ENCODE results near the gene OR2H1. TPM values are rescaled to one million over a fixed set of nuclear protein-coding genes. Genes with fewer than 3 reads are reported as not detected.
"Not testable (repeated sequence)": the region's sequence is repeated elsewhere in the genome, so short reads cannot be mapped to it uniquely, and the experiment has no call there.

The OR2H1 gene
- not detected in 2 replicates for total RNA-seq

DNA sequence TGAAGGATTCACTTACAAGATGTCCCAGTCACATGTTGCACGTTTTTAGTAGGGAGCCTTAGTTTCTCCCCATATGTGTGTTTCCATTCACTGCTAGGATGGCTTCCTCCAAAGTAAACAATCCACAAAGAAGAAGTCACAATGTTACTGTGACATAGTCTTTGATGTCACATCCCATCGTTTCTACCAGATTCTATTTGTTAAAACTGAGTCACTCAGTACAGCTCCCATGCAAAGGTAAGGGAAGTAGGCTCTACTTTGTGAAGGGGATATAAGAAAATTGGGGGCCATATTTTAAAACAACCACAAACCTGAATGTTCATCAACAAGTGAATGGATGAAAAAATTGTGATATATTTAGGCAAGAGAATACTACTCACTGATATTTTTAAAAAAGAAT lies at the start of gene OR2H1, which contains the start of gene OR11A1:
Gene OR2H1 (plus strand): TSS at position 185 of the 400 bp plus-strand sequence. CDS start 4,615 bp downstream, outside the sequence.
Gene OR11A1 (minus strand): TSS at position 101 of the 400 bp plus-strand sequence. CDS start 29,430 bp downstream, outside the sequence.
- Mint-ChIP-seq H3K27ac (no peak within 1 kb of the TSS), H3K27me3 (peaks cover 17% of the 10 kb centered on the region), H3K4me1 (no peaks in the 10 kb centered on the region), H3K36me3 (ENCODE audit: low read depth) (no peaks in the 10 kb centered on the region), H3K4me3 (no peak within 1 kb of the TSS), H3K9me3 (no peaks in the 10 kb centered on the region)
- no peak for DNase-seq
- intact Hi-C loops (cut with micrococcal nuclease) = no loop called here

GRCh38 chr6:29414588-29414987 lies 42.4 kb upstream of the OR2H1 start, which contains the start of gene OR12D1:
Gene OR12D1, plus strand, starts transcription at chr6:29414928.
- Mint-ChIP-seq H3K36me3 (ENCODE audit: low read depth) (no peaks in the 10 kb centered on the region), H3K27ac (no peak within 1 kb of the TSS), H3K4me1 (no peaks in the 10 kb centered on the region), H3K27me3 (peaks cover 24% of the 10 kb centered on the region), H3K9me3 (peaks cover 8% of the 10 kb centered on the region), H3K4me3 (no peak within 1 kb of the TSS)
- intact Hi-C loops (cut with micrococcal nuclease) = no loop called here
- DNase-seq = no peak

DNA sequence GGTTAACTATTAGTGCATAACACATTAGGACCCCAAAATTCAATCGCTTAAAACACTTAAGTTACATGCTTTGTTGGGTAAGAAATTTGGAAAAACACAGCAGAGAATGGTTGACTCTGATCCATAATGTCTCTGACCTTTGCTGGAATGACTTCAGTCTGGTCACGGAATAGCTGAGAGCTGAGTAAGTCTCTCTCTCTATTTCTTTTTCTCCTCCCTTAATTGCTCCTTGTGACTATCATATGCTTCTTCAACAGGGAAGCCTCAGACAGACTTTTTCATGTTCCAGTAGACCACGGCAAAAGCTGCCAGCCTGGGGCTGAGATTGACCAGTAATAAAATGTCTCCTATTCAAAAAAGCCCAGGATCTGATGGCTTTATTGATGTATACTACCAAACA lies 37.4 kb upstream of the OR2H1 start:
- DNase-seq = no peak
- Mint-ChIP-seq H3K4me1 (no peaks in the 10 kb centered on the region), H3K27ac (no peak overlapping the region), H3K4me3 (no peak overlapping the region), H3K27me3 (peaks cover 17% of the 10 kb centered on the region), H3K36me3 (ENCODE audit: low read depth) (no peaks in the 10 kb centered on the region), H3K9me3 (no peaks in the 10 kb centered on the region)
- intact Hi-C loops (cut with micrococcal nuclease) = no loop called here

- Mint-ChIP-seq H3K4me1 (no peaks in the 10 kb centered on the region), H3K27ac (no peak overlapping the region), H3K4me3 (no peak overlapping the region), H3K9me3 (no peaks in the 10 kb centered on the region), H3K27me3 (peaks cover 5% of the 10 kb centered on the region), H3K36me3 (ENCODE audit: low read depth) (no peaks in the 10 kb centered on the region)
- DNase-seq = no peak
- intact Hi-C loops (cut with micrococcal nuclease) = no loop called here
Measured at GRCh38 chr6:29424168-29424567, 32.8 kb upstream of the OR2H1 start.

GRCh38 chr6:29424575-29424974 lies 32.4 kb upstream of the OR2H1 start:
- H3K27me3 Mint-ChIP-seq = peaks cover 7% of the 10 kb centered on the region
- H3K4me1 Mint-ChIP-seq = no peaks in the 10 kb centered on the region
- no peak overlapping the region for H3K4me3 Mint-ChIP-seq
- no peak for DNase-seq
- intact Hi-C loops (cut with micrococcal nuclease) = no loop called here
- H3K36me3 Mint-ChIP-seq (ENCODE audit: low read depth) = no peaks in the 10 kb centered on the region
- H3K9me3 Mint-ChIP-seq = no peaks in the 10 kb centered on the region
- no peak overlapping the region for H3K27ac Mint-ChIP-seq

DNA sequence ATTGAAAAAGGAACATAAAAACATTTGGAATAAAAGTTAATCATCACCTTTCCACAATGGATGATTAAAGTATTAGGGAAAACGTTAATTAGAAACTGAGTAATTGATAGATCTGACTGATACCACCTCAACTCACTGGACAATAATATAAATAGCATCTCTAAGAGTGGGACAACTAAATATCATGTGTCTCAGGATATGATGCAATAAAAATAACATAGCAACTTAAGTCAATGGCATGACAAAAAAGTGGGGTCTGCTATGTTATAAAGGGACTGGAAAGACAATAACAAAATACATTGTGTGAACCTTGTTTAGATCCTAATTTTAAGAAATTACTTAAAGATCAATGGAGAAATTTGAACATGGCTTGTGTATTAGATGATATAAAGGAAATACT lies 31.9 kb upstream of the OR2H1 start:
- Mint-ChIP-seq H3K27me3 (peaks cover 4% of the 10 kb centered on the region), H3K4me1 (no peaks in the 10 kb centered on the region), H3K27ac (no peak overlapping the region), H3K9me3 (no peaks in the 10 kb centered on the region), H3K36me3 (ENCODE audit: low read depth) (no peaks in the 10 kb centered on the region), H3K4me3 (no peak overlapping the region)
- DNase-seq = no peak
- intact Hi-C loops (cut with micrococcal nuclease) = no loop called here

- intact Hi-C loops (cut with micrococcal nuclease) = no loop called here
- no peaks in the 10 kb centered on the region for H3K36me3 Mint-ChIP-seq (ENCODE audit: low read depth)
- H3K27ac Mint-ChIP-seq = no peak overlapping the region
- peaks cover 7% of the 10 kb centered on the region for H3K27me3 Mint-ChIP-seq
- no peaks in the 10 kb centered on the region for H3K4me1 Mint-ChIP-seq
- no peak for DNase-seq
- no peaks in the 10 kb centered on the region for H3K9me3 Mint-ChIP-seq
- no peak overlapping the region for H3K4me3 Mint-ChIP-seq
Measured at GRCh38 chr6:29426654-29427053, 30.3 kb upstream of the OR2H1 start.

DNA sequence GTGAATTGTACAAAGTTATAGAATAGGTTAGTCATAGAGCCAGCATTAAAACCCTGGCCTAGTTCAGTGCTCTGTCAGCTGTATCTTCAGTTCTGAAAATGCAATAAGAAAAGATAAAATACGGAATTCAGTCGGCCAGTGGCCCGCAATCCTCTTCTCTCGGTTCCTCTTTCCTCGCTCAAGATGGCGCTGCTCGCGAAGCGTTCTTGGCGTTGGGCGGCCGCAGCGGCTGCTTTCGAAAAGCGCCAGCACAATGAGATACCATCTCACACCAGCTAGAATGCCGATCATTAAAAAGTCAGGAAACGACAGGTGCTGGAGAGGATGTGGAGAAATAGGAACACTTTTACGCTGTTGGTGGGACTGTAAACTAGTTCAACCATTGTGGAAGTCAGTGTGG lies 20.2 kb upstream of the OR2H1 start:
- DNase-seq; H3K36me3 Mint-ChIP-seq (ENCODE audit: low read depth); H3K4me1 Mint-ChIP-seq; H3K27ac Mint-ChIP-seq; H3K4me3 Mint-ChIP-seq; H3K9me3 Mint-ChIP-seq; intact Hi-C loops (cut with micrococcal nuclease): not testable (repeated sequence)
- H3K27me3 Mint-ChIP-seq = peaks cover 21% of the 10 kb centered on the region

- peaks cover 2% of the 10 kb centered on the region for H3K9me3 Mint-ChIP-seq
- intact Hi-C loops (cut with micrococcal nuclease) = no loop called here
- H3K4me1 Mint-ChIP-seq = no peaks in the 10 kb centered on the region
- H3K36me3 Mint-ChIP-seq (ENCODE audit: low read depth) = no peaks in the 10 kb centered on the region
- no peak for DNase-seq
- no peak within 1 kb of the TSS for H3K4me3 Mint-ChIP-seq
- no peak within 1 kb of the TSS for H3K27ac Mint-ChIP-seq
- H3K27me3 Mint-ChIP-seq = peaks cover 10% of the 10 kb centered on the region
Measured at GRCh38 chr6:29439006-29439405, 17.9 kb upstream of the OR2H1 start, which contains the start of gene OR10C1. Gene OR10C1, plus strand, starts transcription at chr6:29439306. Its CDS starts 710 bp downstream, at chr6:29440016.

GRCh38 chr6:29442719-29443118 lies 14.2 kb upstream of the OR2H1 start:
- no peaks in the 10 kb centered on the region for H3K36me3 Mint-ChIP-seq (ENCODE audit: low read depth)
- H3K27me3 Mint-ChIP-seq = peaks cover 14% of the 10 kb centered on the region
- H3K4me1 Mint-ChIP-seq = no peaks in the 10 kb centered on the region
- no peak overlapping the region for H3K27ac Mint-ChIP-seq
- intact Hi-C loops (cut with micrococcal nuclease) = no loop called here
- no peaks in the 10 kb centered on the region for H3K9me3 Mint-ChIP-seq
- no peak for DNase-seq
- H3K4me3 Mint-ChIP-seq = no peak overlapping the region

DNA sequence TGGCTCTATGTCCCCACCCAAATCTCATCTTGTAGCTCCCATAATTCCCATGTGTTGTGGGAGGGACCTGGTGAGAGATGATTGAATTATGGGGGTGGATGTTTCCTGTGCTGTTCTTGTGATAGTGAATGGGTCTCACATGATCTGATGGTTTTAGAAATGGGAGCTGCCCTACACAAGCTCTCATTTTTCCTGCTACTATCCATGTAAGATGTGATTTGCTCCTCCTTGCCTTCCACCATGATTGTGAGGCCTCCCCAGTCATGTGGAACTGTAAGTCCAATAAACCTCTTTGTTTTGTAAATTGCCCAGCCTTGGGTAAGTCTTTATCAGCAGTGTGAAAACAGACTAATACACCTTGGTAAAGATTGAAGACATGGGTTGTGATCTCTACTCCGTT lies 12.9 kb upstream of the OR2H1 start:
- H3K4me3 Mint-ChIP-seq; H3K36me3 Mint-ChIP-seq (ENCODE audit: low read depth); H3K4me1 Mint-ChIP-seq; DNase-seq; H3K9me3 Mint-ChIP-seq; intact Hi-C loops (cut with micrococcal nuclease); H3K27ac Mint-ChIP-seq: not testable (repeated sequence)
- peaks cover 17% of the 10 kb centered on the region for H3K27me3 Mint-ChIP-seq

DNA sequence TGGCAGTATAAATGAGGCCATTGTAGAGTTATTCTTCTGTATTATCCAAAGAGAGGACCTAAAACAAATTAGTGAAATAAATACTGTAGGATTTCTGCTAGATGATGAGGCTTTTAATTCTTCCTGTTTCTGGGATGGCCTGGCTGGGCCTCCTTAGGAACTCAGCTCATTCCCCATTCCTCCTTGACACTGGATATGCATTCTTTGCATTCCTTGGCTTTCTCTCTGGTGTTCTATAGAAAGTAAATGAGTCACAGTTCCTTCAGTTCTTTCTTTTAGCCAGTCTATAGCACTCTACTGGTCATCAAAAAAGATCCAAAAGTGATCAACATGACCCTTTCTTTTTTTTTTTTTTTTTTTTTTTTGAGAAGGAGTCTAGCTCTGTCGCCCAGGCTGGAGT lies 9.3 kb upstream of the OR2H1 start:
- Mint-ChIP-seq H3K27ac (no peak overlapping the region), H3K36me3 (ENCODE audit: low read depth) (no peaks in the 10 kb centered on the region), H3K27me3 (peaks cover 12% of the 10 kb centered on the region), H3K4me3 (no peak overlapping the region), H3K9me3 (peaks cover 4% of the 10 kb centered on the region), H3K4me1 (no peaks in the 10 kb centered on the region)
- DNase-seq = no peak
- intact Hi-C loops (cut with micrococcal nuclease) = no loop called here

- H3K9me3 Mint-ChIP-seq = peaks cover 4% of the 10 kb centered on the region
- H3K27ac Mint-ChIP-seq = no peak overlapping the region
- H3K4me3 Mint-ChIP-seq = no peak overlapping the region
- peaks cover 9% of the 10 kb centered on the region for H3K27me3 Mint-ChIP-seq
- no peaks in the 10 kb centered on the region for H3K4me1 Mint-ChIP-seq
- intact Hi-C loops (cut with micrococcal nuclease) = no loop called here
- no peak for DNase-seq
- no peaks in the 10 kb centered on the region for H3K36me3 Mint-ChIP-seq (ENCODE audit: low read depth)
Measured at GRCh38 chr6:29451471-29452193, 5.3 kb upstream of the OR2H1 start.

DNA sequence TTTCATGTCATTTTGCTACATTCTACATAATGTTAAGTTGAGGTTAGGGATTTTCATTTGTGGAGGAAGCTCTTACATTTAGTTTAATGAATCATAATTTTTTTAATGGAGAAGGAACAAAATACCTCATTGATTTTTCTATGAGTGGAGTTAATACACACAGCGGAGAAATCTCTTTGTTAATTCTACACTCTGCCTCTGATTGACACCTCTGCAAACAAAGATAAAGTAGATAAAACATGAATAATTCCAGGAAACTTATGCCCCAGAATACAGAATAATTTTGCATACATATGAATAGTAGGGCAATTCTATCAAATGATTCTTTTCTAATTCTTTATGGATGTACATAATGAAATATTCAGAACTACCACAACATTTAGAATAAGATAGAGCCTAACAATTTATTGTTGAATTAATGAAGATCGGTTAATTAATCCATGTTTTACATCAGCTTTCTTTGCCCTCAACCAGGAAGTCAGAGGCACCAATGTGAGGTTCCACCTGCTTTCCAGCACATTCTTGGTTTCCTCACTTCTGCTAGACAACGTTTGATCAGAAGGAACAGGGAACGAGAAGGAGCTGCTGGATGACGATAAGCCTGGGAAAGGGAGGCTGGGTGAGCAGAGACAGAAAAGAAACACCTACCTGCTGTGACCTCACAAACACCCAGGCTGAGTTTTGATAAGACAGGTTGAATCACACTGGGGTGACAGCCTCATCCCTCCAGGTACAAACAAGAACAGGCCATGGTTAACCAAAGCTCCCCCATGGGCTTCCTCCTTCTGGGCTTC lies 4.3 kb downstream of the OR2H1 start:
- intact Hi-C loops (cut with micrococcal nuclease) = no loop called here
- Mint-ChIP-seq H3K9me3 (no peaks in the 10 kb centered on the region), H3K36me3 (ENCODE audit: low read depth) (no peaks in the 10 kb centered on the region), H3K27me3 (peaks cover 14% of the 10 kb centered on the region), H3K4me1 (no peaks in the 10 kb centered on the region), H3K27ac (no peak overlapping the region), H3K4me3 (no peak overlapping the region)
- DNase-seq = no peak
